NCI-H510A treated with DMSO at 0.1 percent for 48 hours (cell line): ENCODE data around the gene BTG2.
"Not testable (repeated sequence)": the region's sequence is repeated elsewhere in the genome, so short reads cannot be mapped to it uniquely, and the experiment has no call there.

Experiments
- DNase-seq: peaks from one replicate; lab custom pipeline; 2025; lab: John Stamatoyannopoulos, UW

BTG2 gene

DNA sequence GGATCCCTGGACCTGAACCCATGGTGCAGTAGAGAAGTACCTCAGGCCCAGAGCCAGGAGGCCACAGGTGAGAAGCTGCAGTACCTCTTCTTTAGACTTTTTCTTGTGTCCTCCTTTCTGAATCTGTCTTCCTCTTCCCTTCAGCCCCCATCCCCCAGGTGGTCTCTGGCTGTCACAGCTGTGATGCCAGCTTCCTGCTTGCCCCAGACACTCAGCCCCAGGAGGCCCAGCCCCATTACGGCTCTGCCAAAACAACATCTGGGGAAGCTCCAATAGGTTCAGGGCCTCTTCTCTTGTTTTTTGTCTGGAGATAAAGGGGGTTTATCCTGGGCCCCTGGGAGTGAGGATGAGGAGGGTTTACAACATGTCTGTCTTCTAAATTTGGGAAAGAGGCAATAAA is 9.5 kb upstream of the BTG2 start:
- DNase-seq = no peak

DNA sequence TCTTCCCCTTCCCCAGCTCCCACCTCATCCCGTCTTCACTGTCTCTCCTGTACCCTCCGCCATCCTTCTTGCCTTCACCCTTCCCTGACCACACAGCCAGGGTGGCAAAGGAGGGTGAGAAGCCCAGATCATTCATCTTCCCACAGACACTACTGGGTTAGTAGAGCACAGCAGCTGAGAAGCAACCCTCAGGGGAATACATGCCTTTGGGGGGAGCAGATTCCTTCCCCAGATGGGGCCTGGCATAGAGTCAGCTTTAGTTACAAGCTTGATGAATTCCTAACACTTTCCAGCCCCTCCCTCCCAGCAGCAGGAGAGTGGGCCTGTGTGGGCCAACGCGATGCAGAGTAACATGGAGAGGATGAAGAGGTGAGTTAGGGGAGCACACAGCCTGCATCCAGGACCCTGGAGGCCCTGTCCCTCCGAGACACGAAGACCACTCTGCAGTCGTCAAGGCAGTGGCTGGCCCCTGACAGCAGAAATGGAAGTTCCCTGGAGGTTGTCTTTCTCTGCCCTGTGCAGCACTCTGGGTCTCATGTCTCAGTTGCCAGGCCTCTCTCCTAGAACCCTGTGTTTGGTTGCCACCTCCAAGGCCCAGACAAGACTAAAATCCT is 8.8 kb upstream of the BTG2 start:
- no peak for DNase-seq

GRCh38 chr1:203299169-203299568 is 6.2 kb upstream of the BTG2 start:
- no peak for DNase-seq

DNA sequence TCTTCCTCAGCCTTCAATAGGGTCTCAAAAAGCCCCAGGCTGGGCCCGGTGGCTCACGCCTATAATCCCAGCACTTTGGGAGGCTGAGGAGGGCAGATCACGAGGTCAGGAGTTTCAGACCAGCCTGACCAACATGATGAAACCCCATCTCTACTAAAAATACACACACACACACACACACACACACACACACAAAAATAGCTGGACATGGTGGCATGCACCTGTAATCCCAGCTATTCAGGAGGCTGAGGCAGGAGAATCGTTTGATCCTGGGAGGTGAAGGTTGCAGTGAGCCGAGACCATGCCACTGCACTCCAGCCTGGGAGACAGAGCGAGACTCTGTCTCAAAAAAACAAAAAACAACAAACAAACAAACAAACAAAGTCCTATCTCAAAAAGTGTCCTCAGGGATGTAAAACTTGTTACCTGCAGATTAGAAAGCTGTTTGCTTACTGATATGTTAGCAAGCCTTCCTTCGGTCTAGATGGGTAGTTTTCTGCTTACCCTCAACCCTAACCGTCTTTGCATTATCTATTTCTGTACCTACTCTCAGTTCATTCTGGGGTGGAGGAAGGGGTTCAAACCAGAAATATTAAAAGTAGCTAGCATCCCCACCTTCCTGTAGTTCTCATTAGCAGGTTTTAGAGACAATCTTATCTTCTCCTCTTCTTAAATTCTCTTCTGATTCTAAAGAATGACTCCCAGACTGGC is 5.4 kb upstream of the BTG2 start:
- DNase-seq = not testable (repeated sequence)

GRCh38 chr1:203300441-203301330 is 4.6 kb upstream of the BTG2 start:
- no peak for DNase-seq

DNA sequence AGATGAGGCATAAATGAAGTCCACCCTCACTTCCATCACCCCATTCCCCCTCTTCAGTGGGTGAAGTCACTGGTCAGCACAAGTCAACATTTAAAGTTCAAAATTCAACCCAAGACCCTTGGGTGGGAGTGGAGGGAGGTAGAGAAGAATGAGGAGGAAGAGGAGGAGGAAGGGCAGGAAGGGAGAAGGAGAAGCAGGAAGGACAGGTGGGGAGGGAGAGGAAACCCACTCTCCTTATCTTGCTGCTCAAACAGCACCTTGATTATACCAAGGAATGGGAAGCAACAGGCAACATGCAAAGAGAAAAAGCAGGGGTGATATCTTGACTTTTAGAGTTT is 4.0 kb upstream of the BTG2 start:
- no peak for DNase-seq

DNA sequence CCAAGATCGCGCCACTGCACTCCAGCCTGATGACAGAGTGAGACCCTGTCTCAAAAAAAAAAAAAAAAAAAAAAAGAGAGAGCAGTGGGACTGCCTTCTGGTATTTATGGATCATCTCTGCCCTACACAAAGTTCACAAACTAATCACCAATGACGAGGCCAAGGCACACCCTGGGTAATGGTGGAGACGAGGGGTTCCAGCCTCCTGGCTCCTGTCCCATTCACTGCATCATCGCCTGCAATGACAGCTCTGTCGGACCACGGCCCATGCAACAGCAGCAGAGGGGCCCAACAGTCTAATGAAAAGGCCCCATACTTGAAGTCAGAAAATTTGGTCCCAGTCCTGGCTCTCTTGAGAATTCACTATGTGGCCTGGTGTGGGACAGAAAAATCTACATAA is 2.9 kb upstream of the BTG2 start:
- DNase-seq = no peak

GRCh38 chr1:203302894-203303293 is 2.4 kb upstream of the BTG2 start:
- DNase-seq = no peak

- no peak for DNase-seq
Measured at GRCh38 chr1:203304391-203304918, 864 bp upstream of the BTG2 start.

GRCh38 chr1:203305809-203306088 is 430 bp downstream of the BTG2 start:
- DNase-seq = no peak

DNA sequence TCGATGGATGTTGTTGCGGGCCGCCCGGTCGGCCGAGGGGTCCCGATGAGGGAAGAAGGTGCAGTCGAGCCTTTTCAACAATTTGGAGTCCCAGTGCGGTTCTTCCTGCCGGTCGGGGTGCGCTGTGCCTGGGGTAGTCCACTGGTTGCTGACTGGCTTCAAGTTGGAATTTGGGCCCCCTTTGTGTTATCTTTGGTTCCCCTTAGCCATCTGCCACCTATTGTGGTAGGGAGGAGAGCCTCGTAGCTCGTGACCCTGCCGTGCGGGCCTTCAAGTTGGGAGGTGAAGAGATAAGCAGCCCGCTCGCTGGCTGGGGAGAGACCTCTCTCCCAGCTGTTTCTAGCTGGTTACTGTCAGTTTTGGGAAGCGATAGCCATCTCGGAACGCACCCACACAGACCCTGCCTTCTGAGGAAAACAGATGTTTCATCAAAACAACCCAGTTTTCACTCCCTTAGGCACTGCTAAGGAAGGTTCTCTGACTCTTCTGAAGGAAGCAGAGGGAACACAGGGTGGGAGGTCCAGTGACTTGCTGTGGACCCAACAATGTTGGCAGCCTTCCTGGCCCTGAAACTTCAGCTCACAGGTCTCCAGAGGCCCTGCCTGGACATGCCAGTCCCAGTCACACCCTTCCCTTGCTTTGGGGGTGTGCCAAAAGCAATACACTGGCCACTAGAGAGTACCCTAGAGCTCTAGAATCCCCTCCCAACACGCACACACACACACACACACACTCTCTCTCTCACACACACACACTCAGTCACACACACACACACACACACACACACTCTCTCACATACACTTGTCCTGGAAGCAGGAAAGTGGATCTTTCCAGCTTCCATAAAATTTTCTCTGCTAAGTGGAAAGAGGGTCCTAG is 1.0 kb downstream of the BTG2 start:
- peak; percentile 33 for DNase-seq

DNA sequence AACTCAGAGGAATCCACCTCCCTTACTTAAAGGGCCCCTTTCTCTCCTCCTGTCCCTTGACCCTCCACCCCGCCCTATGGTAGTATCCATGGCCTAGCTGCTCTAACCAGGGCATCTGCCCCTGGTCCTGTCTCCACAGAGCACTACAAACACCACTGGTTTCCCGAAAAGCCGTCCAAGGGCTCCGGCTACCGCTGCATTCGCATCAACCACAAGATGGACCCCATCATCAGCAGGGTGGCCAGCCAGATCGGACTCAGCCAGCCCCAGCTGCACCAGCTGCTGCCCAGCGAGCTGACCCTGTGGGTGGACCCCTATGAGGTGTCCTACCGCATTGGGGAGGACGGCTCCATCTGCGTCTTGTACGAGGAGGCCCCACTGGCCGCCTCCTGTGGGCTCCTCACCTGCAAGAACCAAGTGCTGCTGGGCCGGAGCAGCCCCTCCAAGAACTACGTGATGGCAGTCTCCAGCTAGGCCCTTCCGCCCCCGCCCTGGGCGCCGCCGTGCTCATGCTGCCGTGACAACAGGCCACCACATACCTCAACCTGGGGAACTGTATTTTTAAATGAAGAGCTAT is 1.7 kb downstream of the BTG2 start:
- no peak for DNase-seq

GRCh38 chr1:203307641-203308126 is 2.4 kb downstream of the BTG2 start:
- no peak for DNase-seq

- DNase-seq = peak; percentile 19
Measured at GRCh38 chr1:203308328-203308922, 3.1 kb downstream of the BTG2 start.

- DNase-seq = no peak
Measured at GRCh38 chr1:203308923-203309331, 3.6 kb downstream of the BTG2 start.

GRCh38 chr1:203311368-203312301 is 6.3 kb downstream of the BTG2 start:
- DNase-seq = no peak

DNA sequence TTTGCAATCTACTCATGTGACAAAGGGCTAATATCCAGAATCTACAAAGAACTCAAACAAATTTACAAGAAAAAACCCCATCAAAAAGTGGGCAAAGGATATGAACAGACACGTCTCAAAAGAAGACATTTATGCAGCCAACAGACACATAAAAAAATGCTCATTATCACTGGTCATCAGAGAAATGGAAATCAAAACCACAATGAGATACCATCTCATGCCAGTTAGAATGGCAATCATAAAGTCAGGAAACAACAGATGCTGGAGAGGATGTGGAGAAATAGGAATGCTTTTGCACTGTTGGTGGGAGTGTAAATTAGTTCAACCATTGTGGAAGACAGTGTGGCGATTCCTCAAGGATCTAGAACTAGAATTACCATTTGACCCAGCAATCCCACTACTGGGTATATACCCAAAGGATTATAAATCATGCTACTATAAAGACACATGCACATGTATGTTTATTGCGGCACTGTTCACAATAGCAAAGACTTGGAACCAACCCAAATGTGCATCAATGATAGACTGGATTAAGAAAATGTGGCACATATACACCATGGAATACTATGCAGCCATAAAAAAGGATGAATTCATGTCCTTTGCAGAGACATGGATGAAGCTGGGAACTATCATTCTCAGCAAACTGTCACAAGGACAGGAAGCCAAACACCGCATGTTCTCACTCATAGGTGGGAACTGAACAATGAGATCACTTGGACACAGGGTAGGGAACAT is 8.9 kb downstream of the BTG2 start:
- not testable (repeated sequence) for DNase-seq

GRCh38 chr1:203316626-203317093 is 11.3 kb downstream of the BTG2 start:
- DNase-seq = no peak
